Head of caudate nucleus (tissue), 42 donors: ENCODE measurements around the gene ZNF48.

Experiments
- DNase-seq, 42 donors: peaks; one replicate each; pipeline versions ENCODE4 v3.0.0 to v3.0.0-alpha.2; 2020 to 2021; ENCODE audit warnings: mixed read lengths in 7 of 42
- intact Hi-C: fragments of 100-400 bp; cut with DNase I; formaldehyde crosslinking; loops from one replicate; pipeline ENCODE4 v1.15.0; 2022

The ZNF48 gene

DNA sequence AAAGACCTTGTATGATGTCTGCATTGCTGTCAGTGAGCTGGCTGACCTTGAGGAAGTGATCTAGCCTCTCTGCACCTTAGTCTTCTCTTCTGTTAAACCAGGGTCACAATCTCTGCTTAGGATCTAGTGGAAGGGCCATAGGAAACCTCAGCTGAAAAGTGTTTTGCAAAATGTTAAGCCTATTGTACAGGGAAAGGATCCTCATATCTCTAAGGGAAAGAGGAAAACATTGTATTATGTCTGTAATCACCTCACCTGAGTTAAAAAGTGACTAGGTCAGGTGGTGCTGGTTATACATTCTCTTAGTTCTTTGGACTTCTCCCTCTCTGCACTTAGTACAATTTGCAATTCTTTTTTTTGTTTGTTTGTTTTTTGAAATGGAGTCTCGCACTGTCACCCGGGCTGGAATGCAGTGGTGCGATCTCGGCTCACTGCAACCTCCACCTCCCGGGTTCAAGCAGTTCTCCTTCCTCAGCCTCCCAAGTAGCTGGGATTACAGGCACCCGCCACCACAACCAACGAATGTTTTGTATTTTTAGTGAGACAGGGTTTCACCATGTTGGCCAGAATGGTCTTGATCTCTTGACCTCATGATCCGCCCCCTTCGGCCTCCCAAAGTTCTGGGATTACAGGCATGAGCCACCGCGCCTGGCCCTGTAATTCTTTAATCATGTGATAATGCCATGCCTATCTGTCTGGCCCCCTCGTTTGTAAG, 52.4 kb downstream of the ZNF48 start:
- DNase-seq = no peak
- intact Hi-C loops = loop anchor here (5.0 kb wide), 1 partner anchor 80 kb away; the partner anchor contains the start of gene ZNF768

GRCh38 chr16:30449116-30449435, 53.9 kb downstream of the ZNF48 start:
- no peak for DNase-seq
- intact Hi-C loops = loop anchor here (5.0 kb wide), 1 partner anchor 78 kb away; the partner anchor contains the start of gene ZNF768
